GM21825 (cell line): ENCODE measurements around the gene SHISAL1.
"Not testable (repeated sequence)": the region's sequence is repeated elsewhere in the genome, so short reads cannot be mapped to it uniquely, and the experiment has no call there.

Experiments used
- ATAC-seq: cut with Tn5 transposase; IDR thresholded peaks from one replicate; pipeline ENCODE4 v1.9.1; 2021; ENCODE audit warnings: mild to moderate bottlenecking, moderate library complexity; ENCODE audit not compliant: unreplicated experiment

The SHISAL1 gene

DNA sequence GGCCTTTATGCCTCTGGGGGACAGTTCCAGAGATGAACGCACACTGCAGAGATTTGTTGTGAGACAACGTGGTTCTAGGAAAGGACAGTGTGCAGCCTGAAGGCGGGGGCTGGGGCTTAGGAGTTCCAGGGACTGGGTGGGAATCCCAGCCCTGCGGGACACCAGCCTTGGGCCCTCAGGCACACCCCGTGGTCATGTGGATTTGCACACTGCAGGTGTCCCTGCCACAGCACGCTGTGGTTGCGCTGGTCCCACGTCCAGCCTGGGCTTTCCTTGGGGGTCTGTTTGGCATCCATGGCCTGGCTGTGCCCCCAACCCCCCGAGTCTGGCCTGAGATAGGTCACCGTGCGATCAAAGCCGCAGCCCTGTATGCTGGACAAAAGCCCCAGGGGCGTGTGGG, 7.3 kb downstream of the SHISAL1 start:
- no peak for ATAC-seq

GRCh38 chr22:44304911-44305310, 7.8 kb downstream of the SHISAL1 start:
- no peak for ATAC-seq

GRCh38 chr22:44304354-44304753, 8.4 kb downstream of the SHISAL1 start:
- no peak for ATAC-seq

- not testable (repeated sequence) for ATAC-seq
Measured at GRCh38 chr22:44302363-44302762, 10.4 kb downstream of the SHISAL1 start.

DNA sequence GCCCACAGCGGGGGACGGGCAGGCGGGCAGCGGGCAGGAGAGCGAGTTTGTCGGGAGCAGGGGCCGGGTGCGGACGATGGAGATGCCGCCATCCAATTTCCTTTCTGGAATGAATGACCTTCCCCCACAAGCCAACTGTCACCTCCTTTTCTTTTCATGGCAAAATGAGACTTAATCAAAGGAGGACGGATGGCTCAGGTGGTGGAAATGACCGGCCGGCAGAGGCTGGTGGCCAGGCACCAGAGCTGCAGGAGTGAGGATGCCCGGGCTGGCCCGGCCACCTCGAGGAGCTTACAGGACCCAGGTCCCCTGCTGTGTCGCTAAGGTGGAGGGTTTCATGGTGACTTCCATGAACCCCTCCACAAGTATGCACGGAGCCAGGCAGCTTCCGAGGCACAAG, 11.7 kb downstream of the SHISAL1 start:
- no peak for ATAC-seq

DNA sequence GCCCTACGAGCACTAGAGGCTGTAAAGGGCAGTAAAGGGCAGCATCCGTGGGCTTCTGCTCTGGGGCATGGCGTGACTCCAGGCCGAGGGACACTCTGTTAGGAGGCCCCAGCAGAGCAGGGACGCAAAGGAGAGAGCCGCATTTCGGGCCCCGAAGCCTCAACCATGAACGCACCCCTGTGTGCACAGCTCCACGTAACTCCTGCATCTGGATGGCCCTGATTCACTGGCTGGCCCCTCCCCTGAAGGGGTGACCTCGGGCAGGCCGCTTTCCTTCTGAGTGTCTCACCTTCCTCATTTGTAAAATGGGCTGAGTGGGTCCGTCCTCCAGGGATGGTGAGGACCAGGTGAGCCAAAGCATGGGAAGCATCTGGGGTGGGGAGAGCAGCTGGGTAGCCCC, 13.6 kb downstream of the SHISAL1 start:
- no peak for ATAC-seq

GRCh38 chr22:44298406-44299091, 14.2 kb downstream of the SHISAL1 start:
- no peak for ATAC-seq

DNA sequence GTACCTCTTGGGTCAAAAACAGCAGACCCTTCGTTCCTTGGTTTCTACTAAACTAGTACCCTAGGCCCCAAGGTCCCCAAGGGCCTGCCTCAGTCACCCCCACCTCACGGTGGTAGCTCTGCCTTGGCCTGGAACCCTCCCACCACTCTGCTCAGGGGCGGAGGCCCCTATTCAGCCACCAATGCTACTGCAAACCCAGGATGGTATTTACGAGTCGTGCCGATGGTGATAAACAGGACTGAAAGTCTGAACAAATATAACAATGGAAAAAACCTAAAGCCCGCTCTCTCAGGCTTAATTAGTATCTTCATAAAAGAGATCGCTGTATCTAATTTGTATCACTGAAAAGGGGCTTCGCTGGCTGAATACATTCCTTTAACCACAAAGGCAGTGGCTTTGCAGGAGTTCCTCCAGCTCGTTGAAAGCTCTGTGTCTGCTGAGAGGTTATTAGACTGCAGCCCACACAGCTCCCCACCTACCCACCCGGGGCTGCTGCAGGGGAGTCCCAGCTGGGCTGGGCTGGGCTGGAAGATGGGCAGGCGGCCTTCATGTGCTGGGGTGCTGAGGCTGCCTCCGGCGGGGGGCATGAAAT, 15.2 kb downstream of the SHISAL1 start:
- no peak for ATAC-seq

- no peak for ATAC-seq
Measured at GRCh38 chr22:44295406-44295805, 17.3 kb downstream of the SHISAL1 start.

GRCh38 chr22:44293876-44294275, 18.9 kb downstream of the SHISAL1 start:
- no peak for ATAC-seq

- ATAC-seq, result no peak
Measured at GRCh38 chr22:44293034-44293433, 19.7 kb downstream of the SHISAL1 start.

GRCh38 chr22:44292521-44292920, 20.2 kb downstream of the SHISAL1 start:
- no peak for ATAC-seq

DNA sequence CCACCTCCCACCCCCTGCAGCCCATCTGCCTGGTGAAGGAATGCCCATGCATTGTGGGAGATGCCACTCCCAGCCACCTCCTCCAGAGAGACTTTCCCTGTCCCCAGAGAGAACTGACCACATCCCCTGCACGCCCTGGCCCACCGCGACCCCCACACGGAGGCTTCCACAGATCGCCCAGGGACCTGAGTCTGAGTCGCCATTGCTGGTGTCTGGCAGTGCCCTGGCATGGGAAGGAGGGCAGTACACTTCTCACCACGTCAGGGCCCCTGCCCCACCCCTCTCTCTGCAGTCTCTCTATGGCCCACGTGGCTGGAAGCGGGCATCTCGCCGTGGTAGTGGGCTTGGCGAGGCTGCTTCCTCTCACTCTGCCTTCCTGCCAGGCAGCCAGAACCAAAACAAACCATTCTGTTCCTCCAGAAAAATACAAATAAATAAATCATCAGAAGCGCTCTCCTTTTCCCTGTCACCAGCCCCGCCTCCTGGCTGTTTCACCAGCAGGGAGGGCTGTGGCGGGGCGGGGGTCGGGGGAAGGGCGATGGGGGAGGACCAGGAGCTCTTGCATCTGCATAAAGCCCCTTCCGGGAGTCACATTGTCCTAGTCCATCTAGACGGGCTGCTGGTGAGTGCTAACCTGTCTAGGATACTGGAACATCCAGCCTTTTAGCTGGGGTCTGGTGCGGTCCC, 20.9 kb downstream of the SHISAL1 start:
- no peak for ATAC-seq

- ATAC-seq, result no peak
Measured at GRCh38 chr22:44291265-44291664, 21.5 kb downstream of the SHISAL1 start.

GRCh38 chr22:44289414-44290171, 23.2 kb downstream of the SHISAL1 start:
- no peak for ATAC-seq

DNA sequence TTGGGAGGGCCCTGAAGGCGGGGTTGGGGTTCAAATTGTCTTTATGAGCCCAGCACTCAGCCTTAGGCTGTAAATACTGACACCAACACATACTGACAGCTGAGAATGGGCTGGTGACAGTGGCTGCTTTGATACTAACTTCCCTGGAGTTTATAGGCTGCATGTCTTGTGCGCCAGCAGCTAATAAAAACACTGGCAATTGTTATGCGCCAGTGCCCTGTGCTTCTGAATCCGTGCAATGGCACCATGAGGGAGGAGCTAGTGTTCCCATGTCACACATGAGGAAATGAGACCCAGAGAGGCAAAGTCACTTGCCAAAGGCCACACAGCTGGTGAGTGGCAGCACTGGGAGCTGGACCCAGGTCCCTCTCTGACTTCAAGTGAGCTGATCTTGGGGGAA, 23.8 kb downstream of the SHISAL1 start:
- no peak for ATAC-seq

- no peak for ATAC-seq
Measured at GRCh38 chr22:44287741-44288140, 25.0 kb downstream of the SHISAL1 start.

DNA sequence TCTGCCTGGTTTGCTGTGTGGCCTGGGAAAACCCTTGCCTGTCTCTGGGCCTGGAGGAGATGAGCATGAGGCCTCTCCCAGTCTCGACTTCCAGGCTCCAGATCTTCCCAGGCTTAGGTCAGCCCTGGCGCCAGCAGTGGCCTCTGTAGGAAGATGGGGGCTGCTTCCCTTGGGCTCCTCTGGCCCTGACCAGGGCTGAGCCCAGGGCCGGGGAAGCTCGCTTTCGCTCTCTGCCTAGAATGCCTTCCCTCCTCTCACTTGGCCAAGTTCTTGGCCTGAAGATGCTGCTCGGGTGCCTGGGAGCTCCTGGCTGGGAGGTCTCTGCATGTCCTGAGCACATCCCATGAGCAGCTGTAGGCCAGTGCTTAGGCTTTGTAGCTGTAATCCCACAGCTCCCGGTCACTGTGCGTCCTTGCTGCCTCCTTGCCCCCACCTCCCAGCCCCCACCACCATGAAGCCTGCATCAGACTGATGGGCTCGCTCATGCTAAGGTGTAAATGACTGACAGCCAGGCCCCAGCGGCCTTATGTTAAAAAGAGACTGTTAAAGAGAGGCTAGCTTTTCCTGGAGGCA, 25.5 kb downstream of the SHISAL1 start:
- no peak for ATAC-seq

DNA sequence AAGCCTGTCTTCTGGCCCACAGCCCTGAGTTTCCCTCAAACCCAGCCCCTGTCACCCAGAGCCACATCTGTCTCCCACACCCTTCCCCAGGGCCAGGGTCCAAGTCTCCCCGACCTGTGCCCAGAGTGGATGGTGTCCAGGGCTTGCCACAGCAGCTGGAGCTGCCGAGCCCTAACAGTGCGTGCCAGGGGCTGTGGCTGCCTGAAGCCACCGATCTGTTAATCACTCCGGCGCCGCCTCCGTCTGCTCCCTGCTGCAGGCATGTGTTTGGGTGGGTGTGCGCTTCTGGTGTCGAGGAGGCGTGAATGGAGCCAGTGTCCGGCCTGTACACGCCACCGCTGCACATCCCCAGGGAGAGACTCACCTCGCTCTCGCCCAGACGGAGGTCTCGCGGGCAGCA, 26.1 kb downstream of the SHISAL1 start:
- ATAC-seq, result no peak

- no peak for ATAC-seq
Measured at GRCh38 chr22:44284711-44285110, 28.0 kb downstream of the SHISAL1 start.
